ENCODE data around the gene WDR90.
A peak's percentile ranks its signal among the peaks of the same experiment; 100 is the strongest.
"Not testable (repeated sequence)": the region's sequence is repeated elsewhere in the genome, so short reads cannot be mapped to it uniquely, and the experiment has no call there.

WDR90 gene

DNA sequence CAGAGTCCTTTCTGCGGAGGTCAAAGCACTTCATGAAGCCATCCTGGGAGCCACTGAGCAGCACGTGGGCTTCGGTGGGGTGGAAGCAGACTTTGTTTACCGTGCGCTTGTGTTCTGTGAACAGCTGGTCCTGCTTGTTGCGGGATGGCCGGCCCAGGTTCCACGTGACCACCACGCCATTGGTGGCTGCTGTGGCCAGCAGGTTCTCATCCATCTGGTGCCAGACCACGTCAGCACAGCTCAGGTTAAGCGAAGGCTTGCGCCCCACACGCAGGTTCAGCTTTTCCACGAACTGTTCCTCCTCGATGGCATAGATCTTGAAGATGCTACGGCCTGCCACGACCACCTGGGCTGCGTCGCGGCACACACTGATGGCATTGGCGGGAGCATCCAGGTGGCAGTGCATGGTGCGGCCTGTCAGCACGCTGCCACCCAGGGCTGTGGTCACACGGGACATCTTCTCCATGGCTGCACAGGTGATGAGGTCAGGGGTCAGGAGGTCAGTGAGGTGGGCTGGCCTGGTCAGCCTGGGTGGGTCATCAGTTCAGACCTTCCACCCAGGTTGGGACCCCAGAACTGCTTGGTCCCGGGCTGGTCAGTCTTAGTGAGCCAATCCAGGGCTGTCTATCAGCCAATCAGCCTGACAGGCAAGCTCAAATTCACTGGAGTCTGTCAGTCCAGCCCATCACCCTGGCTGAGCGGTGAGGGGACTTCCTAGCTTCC lies 40.2 kb downstream of the WDR90 start:
- DNase-seq (ENCODE audit: low read depth, low spot score), result no peak

DNA sequence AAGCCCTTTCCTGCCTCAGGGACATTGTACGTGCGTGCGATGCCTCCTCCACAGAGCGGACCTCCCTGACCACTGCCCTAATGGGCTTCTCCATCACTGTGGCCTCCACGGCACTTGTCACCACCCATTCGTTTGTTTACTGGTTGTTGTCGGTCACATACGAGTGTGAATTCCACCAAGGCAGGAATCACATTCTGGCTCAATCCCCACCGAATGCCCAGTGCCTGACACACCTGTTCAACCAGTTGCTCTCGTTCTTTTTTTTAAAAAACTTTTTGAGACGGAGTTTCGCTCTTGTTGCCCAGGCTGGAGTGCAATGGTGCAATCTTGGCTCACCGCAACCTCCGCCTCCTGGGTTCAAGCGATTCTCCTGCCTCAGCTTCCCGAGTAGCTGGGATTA lies 42.1 kb downstream of the WDR90 start:
- DNase-seq (ENCODE audit: low read depth, low spot score), result not testable (repeated sequence)

- no peak for DNase-seq (ENCODE audit: low read depth, low spot score)
Observed at GRCh38 chr16:692356-693108, 43.4 kb downstream of the WDR90 start.

- no peak for DNase-seq (ENCODE audit: low read depth, low spot score)
Observed at GRCh38 chr16:693364-693763, 44.2 kb downstream of the WDR90 start.

- no peak for DNase-seq (ENCODE audit: low read depth, low spot score)
Observed at GRCh38 chr16:693766-694165, 44.6 kb downstream of the WDR90 start.

GRCh38 chr16:694187-694862 lies 45.2 kb downstream of the WDR90 start:
- DNase-seq (ENCODE audit: low read depth, low spot score), result no peak

- DNase-seq (ENCODE audit: low read depth, low spot score), result no peak
Observed at GRCh38 chr16:694863-695354, 45.7 kb downstream of the WDR90 start.

- DNase-seq (ENCODE audit: low read depth, low spot score), result peak; percentile 40
Observed at GRCh38 chr16:695355-696089, 46.4 kb downstream of the WDR90 start.

DNA sequence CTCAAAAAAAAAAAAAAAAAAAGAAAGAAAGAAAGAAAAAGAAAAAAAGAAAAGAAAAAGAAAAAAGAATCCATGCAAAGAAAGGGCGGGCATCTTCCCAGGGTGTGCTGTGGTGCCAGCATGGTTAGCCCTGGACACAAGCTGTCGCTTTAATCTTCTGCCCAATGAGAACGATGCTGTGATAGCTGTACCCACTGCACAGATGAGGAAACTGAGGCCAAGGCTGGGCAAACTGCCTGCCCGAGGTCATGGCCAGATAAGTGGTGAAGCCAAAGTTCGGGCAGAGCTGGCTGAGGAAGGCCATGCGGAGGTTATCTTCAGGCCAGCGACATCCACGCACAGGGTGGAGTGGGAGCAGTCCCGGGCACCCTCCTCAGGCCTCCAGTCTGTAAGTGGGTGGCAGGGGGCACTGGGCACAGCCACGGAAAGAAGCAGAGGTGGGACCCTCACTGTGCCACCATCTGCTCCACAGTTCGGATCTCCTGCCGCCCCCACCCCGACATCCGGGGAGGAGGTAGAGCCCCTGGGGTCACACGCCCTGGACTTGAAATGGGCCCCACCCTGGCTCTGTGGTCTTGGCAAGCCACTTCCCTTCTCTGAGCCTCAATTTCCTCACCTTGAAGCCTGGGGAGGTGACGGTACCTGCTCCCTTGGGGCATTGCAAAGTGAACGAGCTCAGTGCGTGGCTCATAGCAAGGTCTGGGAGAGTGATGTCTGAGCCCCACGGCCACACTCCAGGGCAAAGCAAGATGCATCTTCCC lies 49.9 kb downstream of the WDR90 start:
- DNase-seq (ENCODE audit: low read depth, low spot score), result no peak

- DNase-seq (ENCODE audit: low read depth, low spot score), result no peak
Observed at GRCh38 chr16:700684-701584, 51.8 kb downstream of the WDR90 start.

DNA sequence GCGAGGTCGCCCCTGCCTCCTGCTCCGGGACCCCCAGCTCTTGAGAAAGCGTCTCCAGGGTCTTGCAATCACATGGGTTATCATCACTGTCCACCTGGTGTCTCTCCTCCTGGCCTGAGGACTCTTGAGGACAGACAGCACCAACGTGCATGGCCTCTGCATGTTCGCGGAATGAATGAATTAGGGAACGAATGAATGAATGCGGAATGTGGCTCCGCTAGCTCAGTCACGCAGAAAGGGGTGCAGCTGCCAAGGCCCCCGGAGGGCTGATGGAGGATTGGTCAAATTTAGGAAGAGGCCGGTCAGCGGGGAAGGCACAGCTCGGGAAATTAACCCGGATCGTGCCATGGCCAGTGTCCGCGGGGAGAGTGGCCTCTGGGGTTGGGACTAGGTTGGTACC lies 53.2 kb downstream of the WDR90 start:
- DNase-seq (ENCODE audit: low read depth, low spot score), result no peak

DNA sequence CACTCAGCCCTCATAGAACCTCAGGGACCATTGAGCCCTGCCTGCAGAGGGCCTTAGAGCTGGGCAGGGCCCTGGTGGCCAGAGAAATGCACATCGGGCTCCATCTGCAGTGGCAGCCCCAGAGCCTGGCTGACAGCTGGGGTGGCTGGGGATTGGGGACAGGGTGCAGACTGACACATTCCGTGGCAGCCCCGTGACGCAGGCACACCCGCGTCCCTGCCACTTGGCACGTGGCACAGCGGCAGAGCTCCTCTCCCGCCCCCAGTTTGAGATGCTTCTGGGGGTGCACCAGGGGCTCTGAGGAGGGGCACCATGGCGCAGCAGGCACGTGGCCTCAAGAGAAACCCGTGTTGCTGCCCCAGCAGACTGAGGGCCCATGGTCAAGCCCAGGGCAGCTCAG lies 54.2 kb downstream of the WDR90 start:
- DNase-seq (ENCODE audit: low read depth, low spot score), result no peak

DNA sequence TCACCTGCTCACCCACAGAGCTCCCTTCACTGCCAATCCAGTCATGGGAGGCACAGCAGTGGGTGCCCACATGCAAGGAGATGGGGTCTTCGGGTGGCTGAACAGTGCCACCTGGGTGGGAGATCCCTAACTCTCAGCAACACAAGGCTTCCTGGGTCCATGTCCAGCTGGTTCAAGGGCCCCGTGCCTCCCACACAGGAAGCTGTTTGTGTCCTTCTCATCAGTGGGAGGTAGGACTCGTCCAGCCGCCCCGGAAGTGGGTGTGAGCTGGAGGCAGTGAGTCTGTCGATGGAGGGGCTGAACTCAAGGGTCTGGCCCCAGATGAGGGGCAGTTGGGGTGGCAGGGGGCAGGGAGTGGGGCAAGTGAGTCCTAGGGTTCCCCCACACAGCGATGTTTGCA lies 54.9 kb downstream of the WDR90 start:
- DNase-seq (ENCODE audit: low read depth, low spot score), result no peak

DNA sequence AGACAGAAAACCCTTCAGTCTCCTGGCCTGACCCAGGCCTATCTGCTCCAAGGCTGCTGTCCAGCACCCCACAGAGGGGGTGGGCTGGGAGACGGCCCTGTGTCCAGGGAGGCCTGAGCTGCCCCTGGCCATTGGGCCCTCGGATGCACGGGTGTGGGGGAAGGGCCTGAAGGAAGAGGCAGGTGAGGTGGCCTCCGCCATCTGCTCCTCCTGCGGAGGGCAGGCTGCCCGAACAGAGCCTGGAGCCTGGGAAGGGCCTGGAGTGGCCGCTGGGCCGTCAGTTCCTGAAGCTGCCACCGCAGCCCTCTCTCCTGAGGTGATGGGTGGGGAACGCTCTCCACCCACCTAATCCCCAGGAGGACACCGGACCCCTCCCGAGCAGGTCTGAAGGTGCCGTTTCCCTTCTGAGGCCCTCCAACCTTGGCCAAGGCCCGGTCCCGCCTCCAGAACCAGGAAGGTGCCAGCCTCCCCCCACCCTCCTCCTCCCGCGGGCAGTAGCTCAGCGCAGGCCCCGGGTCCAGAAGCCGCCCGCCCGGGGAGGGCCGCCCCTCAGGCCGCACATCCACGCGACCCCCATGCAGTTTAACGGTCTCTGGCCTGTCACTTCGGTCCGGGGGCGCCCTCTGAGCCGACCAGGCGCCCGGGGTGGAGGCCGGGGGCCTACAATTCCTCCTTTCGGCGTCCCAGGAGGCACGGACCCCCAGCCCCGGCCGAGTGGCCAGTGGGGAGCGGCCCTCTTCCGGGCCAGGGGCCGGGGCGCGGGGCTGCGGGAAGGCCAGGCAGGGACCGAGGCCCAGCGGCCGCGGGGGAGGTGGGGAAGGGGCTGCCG lies 55.6 kb downstream of the WDR90 start:
- DNase-seq (ENCODE audit: low read depth, low spot score), result no peak

GRCh38 chr16:705431-706188 lies 56.4 kb downstream of the WDR90 start, which contains the start of gene FBXL16:
Gene FBXL16, minus strand, starts transcription at chr16:705801. Its CDS starts 8,396 bp downstream, at chr16:697405.
- DNase-seq (ENCODE audit: low read depth, low spot score), result no peak

DNA sequence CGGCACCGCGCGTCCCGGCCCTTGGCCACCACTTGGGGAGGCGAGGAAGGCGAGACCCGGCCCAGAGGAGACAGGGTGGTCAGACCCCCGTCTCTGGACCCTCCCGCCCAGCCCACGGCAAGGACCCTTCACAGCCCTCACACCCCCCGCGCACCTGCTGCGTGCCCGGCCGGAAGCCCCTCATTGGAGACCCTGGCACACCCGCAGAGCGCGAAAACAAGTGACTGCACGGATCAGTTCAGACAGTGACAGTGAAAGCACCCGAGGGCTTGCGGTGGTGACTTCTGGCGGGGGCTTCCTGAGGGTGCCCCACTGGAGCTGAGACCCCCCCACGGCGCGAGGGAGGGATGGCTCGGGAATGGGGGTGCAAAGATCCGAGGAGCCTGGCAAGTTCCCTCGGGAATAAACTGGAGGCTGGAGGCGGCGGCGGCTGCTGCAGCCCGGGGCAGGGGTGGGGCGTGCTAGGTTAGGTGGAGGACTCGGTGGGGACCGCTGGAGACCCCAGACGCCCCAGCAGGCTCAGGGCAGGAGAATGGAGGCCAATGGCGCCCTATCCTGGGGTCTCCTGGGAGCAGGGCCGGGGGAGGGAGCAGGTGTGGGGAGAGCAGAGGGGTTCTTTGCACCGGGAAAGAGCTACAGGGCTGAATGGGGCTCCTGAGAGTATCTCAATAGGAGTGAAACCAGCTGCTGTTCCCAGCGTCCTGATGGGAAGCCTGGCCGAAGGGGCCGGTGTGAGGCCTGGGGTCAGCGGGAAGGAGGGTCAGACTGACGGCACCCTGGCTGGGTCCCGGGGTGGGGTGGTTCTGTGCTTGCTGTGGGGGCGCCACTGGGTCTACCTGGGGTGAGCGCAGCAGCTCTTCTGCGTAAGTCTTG lies 57.3 kb downstream of the WDR90 start:
- DNase-seq (ENCODE audit: low read depth, low spot score), result no peak

DNA sequence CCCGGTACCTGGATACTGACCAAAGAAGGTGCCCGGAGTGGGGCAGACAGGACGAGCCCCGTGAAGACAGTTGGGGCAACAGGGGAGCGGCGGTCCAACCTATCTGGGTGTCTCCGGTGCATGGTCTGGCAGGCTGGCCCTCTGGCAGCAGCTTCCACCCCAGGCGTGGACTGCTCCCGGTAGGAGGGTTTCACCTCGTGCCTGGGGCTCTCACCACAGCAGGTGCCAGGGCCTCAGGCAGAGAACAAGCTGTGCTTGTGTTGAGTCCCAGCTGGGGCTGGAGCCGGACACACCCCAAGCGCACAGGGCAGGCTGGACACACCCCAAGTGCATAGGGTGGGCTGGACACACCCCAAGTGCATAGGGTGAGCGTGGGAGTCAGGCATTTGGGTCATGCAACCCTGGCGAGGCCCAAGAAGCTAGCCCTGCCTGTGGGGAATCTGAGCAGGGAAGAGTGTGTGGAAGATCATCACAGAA lies 57.9 kb downstream of the WDR90 start:
- no peak for DNase-seq (ENCODE audit: low read depth, low spot score)

Data from activated CD4-positive, CD25-positive, alpha-beta regulatory T cell treated with anti-CD3 and anti-CD28 coated beads, Interleukin-2, amount 50 U/mL, for 16 hours (primary cell).